Measurements from ENCODE around the gene CDH11. TPM values are rescaled to one million over a fixed set of nuclear protein-coding genes. Genes with fewer than 3 reads are reported as not detected.

CDH11 gene
- total RNA-seq, 2 experiments from 2014 or later, result not detected

DNA sequence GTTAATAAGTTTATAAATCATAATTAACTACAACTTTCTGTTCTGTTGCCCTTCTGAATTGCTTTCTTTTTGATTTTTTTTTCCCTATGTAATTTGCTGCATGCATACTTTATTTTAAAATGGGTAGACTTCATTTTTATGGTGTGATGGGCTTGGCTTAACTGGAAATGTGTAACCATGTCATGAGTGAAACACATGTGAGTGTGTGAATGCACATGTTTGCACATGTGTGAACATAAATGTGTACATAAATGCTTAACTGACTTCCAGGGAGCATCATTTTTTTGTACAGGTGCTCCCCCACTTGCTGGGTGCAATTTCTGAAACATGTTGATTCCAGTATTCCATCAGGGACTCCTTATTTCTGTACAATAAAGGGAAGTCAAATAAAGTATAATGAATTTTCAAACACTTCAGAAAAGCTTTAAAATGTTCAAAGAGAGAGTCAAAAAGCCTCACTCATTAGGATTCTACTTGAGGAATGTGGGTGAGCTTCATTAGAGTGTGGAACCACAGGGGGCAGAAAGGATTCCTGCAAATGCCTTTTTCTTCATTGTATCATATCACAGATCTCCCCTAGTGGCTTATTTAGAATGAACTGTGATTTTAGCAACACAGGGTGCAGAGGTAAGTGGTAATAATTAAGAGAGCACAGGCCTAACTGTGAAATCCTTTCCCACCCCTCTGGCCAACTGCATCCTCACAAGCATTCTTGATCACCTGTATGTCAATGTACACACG lies 31.7 kb upstream of the CDH11 start:
- Histone ChIP-seq H3K79me2 (ENCODE audit: insufficient read depth, low read depth, low read length) (no peaks in the 10 kb centered on the region), H4K20me1 (ENCODE audit: insufficient read depth, low read length) (no peaks in the 10 kb centered on the region), H3K4me1 (ENCODE audit: insufficient read depth, low read length, poor library complexity, severe bottlenecking) (no peaks in the 10 kb centered on the region), H3K9me3 (ENCODE audit: low read length) (no peaks in the 10 kb centered on the region), H3K9me2 (ENCODE audit: insufficient read depth, low read length) (no peaks in the 10 kb centered on the region), H3K36me3 (ENCODE audit: insufficient read depth, low read length) (no peaks in the 10 kb centered on the region), H3K27ac (ENCODE audit: low read depth, low read length, poor library complexity, severe bottlenecking) (no peak overlapping the region), H3K4me2 (ENCODE audit: low read length) (no peak overlapping the region), H3K4me3 (ENCODE audit: low read depth, low read length, poor library complexity, severe bottlenecking) (no peak overlapping the region), H2AFZ (ENCODE audit: low read length) (no peak overlapping the region)
- ChIA-PET CTCF (ENCODE audit: unreplicated experiment) (no interaction called here), POLR2A (no interaction called here)
- no TSS peak for BruUV-seq (replicated peaks)
- intact Hi-C loops (cut with micrococcal nuclease; ENCODE audit: unreplicated experiment), result no loop called here
- TF ChIP-seq EZH2phosphoT487 (IDR thresholded peaks at IDR 0.05; ENCODE audit: borderline replicate concordance, low read depth, low read length), result no peak
- TF ChIP-seq, protein P1, sequence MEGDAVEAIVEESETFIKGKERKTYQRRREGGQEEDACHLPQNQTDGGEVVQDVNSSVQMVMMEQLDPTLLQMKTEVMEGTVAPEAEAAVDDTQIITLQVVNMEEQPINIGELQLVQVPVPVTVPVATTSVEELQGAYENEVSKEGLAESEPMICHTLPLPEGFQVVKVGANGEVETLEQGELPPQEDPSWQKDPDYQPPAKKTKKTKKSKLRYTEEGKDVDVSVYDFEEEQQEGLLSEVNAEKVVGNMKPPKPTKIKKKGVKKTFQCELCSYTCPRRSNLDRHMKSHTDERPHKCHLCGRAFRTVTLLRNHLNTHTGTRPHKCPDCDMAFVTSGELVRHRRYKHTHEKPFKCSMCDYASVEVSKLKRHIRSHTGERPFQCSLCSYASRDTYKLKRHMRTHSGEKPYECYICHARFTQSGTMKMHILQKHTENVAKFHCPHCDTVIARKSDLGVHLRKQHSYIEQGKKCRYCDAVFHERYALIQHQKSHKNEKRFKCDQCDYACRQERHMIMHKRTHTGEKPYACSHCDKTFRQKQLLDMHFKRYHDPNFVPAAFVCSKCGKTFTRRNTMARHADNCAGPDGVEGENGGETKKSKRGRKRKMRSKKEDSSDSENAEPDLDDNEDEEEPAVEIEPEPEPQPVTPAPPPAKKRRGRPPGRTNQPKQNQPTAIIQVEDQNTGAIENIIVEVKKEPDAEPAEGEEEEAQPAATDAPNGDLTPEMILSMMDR (conservative IDR thresholded peaks at IDR 0.05; ENCODE audit: low read length), result 0 out of 2 replicates have a peak, but pooled peaks have one; percentile 21
- no peak for DNase-seq (ENCODE audit: low spot score)

DNA sequence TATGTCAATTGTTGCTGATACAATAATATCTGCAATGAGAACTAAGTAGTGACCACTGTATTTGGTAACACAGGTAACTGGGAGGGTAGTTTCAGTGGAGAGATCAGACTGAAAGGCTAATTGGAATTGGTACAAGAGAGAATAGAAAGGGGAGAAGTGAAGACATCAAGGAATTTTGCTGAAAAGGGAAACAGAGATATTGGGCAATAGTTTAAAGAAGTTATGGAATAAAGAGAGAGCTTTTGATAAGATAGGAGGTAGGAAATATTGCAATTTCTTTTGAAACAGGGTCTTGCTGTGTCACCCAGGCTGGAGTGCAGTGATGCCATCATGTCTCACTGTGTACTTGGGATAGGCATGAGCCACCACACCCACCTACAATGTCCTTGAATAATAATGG lies 26.9 kb upstream of the CDH11 start:
- TF ChIP-seq EZH2phosphoT487 (IDR thresholded peaks at IDR 0.05; ENCODE audit: borderline replicate concordance, low read depth, low read length), result no peak
- TF ChIP-seq, protein P1 (conservative IDR thresholded peaks at IDR 0.05; ENCODE audit: low read length), result no peak
- Histone ChIP-seq H2AFZ (ENCODE audit: low read length) (no peak overlapping the region), H3K79me2 (ENCODE audit: insufficient read depth, low read depth, low read length) (no peaks in the 10 kb centered on the region), H3K4me1 (ENCODE audit: insufficient read depth, low read length, poor library complexity, severe bottlenecking) (no peaks in the 10 kb centered on the region), H3K9me2 (ENCODE audit: insufficient read depth, low read length) (no peaks in the 10 kb centered on the region), H3K9me3 (ENCODE audit: low read length) (no peaks in the 10 kb centered on the region), H3K4me2 (ENCODE audit: low read length) (no peak overlapping the region), H3K36me3 (ENCODE audit: insufficient read depth, low read length) (no peaks in the 10 kb centered on the region), H4K20me1 (ENCODE audit: insufficient read depth, low read length) (no peaks in the 10 kb centered on the region), H3K4me3 (ENCODE audit: low read depth, low read length, poor library complexity, severe bottlenecking) (no peak overlapping the region), H3K27ac (ENCODE audit: low read depth, low read length, poor library complexity, severe bottlenecking) (no peak overlapping the region)
- CTCF ChIA-PET (ENCODE audit: unreplicated experiment), result no interaction called here
- BruUV-seq (replicated peaks), result no TSS peak
- DNase-seq (ENCODE audit: low spot score), result no peak
- POLR2A ChIA-PET, result no interaction called here
- intact Hi-C loops (cut with micrococcal nuclease; ENCODE audit: unreplicated experiment), result no loop called here

DNA sequence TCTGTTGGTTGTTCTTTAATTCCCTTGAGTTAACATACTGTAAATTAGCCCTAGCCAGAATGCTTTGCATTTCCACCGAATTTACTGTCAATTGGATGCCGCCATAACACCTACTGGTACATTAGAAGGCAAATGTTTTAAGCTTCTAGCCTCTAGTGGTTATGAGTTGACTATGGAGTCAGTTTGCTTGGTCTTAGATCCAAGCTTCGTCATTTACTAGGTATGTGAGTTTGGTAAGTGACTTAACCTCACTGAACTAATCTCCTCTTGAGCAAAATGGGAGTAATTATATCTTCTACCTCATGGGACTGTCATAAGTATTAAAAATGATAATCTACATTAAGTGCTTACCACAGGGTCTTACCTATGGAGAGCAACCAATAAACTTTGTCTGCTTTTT lies 20.4 kb upstream of the CDH11 start:
- intact Hi-C loops (cut with micrococcal nuclease; ENCODE audit: unreplicated experiment), result no loop called here
- Histone ChIP-seq H3K4me3 (ENCODE audit: low read depth, low read length, poor library complexity, severe bottlenecking) (no peak overlapping the region), H4K20me1 (ENCODE audit: insufficient read depth, low read length) (no peaks in the 10 kb centered on the region), H3K4me1 (ENCODE audit: insufficient read depth, low read length, poor library complexity, severe bottlenecking) (no peaks in the 10 kb centered on the region), H3K27ac (ENCODE audit: low read depth, low read length, poor library complexity, severe bottlenecking) (no peak overlapping the region), H3K4me2 (ENCODE audit: low read length) (no peak overlapping the region), H2AFZ (ENCODE audit: low read length) (no peak overlapping the region), H3K9me3 (ENCODE audit: low read length) (no peaks in the 10 kb centered on the region), H3K9me2 (ENCODE audit: insufficient read depth, low read length) (no peaks in the 10 kb centered on the region), H3K79me2 (ENCODE audit: insufficient read depth, low read depth, low read length) (no peaks in the 10 kb centered on the region), H3K36me3 (ENCODE audit: insufficient read depth, low read length) (no peaks in the 10 kb centered on the region)
- BruUV-seq (replicated peaks), result no TSS peak
- DNase-seq (ENCODE audit: low spot score), result no peak
- ChIA-PET POLR2A (interaction anchor here (0.5 kb wide), 1 partner anchor 623 kb away, joined by 4 read pairs; no protein-coding TSS in a partner anchor), CTCF (ENCODE audit: unreplicated experiment) (no interaction called here)
- TF ChIP-seq, protein P1 (conservative IDR thresholded peaks at IDR 0.05; ENCODE audit: low read length), result no peak
- no peak for TF ChIP-seq EZH2phosphoT487 (IDR thresholded peaks at IDR 0.05; ENCODE audit: borderline replicate concordance, low read depth, low read length)

All from OCI-LY7 (cell line).